ENCODE measurements around the gene PGK1. TPM values are rescaled to one million over a fixed set of nuclear protein-coding genes. Genes with fewer than 3 reads are reported as not detected.
"Not testable (repeated sequence)": the region's sequence is repeated elsewhere in the genome, so short reads cannot be mapped to it uniquely, and the experiment has no call there.

The PGK1 gene
- total RNA-seq (100 to 1,000 TPM; 141 to 355 (median 253) TPM), polyA plus RNA-seq (100 to 1,000 TPM in 2 of 3 donors, 10 to 100 TPM in 1; 69.9 to 142 (median 114) TPM)
- long read RNA-seq, donor 1, full-length matches to known transcripts: 111 of 186 reads
- long read RNA-seq, donor 1, partial matches to known transcripts: 70 of 186 reads
- long read RNA-seq, donor 1, other reads (novel, unspliced or antisense): 5 of 186 reads
- long read RNA-seq, donor 2, full-length matches to known transcripts: 88 of 143 reads
- long read RNA-seq, donor 2, partial matches to known transcripts: 55 of 143 reads
- long read RNA-seq, donor 2, other reads (novel, unspliced or antisense): 0 of 143 reads

DNA sequence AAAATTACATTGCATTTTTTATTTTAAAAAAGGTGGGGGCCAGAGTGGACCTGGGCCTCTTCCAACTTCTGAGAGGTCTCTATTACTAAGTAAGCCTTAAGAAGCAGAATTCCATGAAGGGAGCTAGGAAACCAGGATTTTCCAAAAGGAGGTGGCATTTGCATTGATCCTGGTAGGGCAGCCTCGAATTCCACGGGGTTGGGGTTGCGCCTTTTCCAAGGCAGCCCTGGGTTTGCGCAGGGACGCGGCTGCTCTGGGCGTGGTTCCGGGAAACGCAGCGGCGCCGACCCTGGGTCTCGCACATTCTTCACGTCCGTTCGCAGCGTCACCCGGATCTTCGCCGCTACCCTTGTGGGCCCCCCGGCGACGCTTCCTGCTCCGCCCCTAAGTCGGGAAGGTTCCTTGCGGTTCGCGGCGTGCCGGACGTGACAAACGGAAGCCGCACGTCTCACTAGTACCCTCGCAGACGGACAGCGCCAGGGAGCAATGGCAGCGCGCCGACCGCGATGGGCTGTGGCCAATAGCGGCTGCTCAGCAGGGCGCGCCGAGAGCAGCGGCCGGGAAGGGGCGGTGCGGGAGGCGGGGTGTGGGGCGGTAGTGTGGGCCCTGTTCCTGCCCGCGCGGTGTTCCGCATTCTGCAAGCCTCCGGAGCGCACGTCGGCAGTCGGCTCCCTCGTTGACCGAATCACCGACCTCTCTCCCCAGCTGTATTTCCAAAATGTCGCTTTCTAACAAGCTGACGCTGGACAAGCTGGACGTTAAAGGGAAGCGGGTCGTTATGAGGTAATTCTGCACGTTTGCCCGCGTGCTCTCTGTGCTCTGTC lies at the start of gene PGK1:
Gene PGK1, plus strand, starts transcription at position 626 of the 824 bp plus-strand sequence. Its CDS starts 93 bp downstream, at position 719.
- H3K27ac ChIP-seq: peak within 1 kb of the TSS; percentile 87 to 98 (median 95)
- peak; percentile 97 for DNase-seq
- no peaks in the 10 kb centered on the region for H3K9me3 ChIP-seq
- 0 to 49% (median 1%) methylated on average over 2 to 72 of the region's 72 CpGs for WGBS, 5 donors
- no peaks in the 10 kb centered on the region for H3K36me3 ChIP-seq
- H3K27me3 ChIP-seq (replicated peaks in 1 of 7): no peaks in the 10 kb centered on the region
- TF ChIP-seq POLR2AphosphoS5 (IDR thresholded peaks at IDR 0.05) (peak; percentile 96 to 98 (median 98)), POLR2A (IDR thresholded peaks at IDR 0.05) (peak in 2 of 3 donors; percentile 77 to 90)
- TF ChIP-seq, protein P1, sequence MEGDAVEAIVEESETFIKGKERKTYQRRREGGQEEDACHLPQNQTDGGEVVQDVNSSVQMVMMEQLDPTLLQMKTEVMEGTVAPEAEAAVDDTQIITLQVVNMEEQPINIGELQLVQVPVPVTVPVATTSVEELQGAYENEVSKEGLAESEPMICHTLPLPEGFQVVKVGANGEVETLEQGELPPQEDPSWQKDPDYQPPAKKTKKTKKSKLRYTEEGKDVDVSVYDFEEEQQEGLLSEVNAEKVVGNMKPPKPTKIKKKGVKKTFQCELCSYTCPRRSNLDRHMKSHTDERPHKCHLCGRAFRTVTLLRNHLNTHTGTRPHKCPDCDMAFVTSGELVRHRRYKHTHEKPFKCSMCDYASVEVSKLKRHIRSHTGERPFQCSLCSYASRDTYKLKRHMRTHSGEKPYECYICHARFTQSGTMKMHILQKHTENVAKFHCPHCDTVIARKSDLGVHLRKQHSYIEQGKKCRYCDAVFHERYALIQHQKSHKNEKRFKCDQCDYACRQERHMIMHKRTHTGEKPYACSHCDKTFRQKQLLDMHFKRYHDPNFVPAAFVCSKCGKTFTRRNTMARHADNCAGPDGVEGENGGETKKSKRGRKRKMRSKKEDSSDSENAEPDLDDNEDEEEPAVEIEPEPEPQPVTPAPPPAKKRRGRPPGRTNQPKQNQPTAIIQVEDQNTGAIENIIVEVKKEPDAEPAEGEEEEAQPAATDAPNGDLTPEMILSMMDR (IDR thresholded peaks at IDR 0.05 in 8 of 11, conservative IDR thresholded peaks at IDR 0.05 in 3 of 11): peak in 2 of 11 experiments; percentile 20 to 36
- intact Hi-C loops (cut with DNase I; ENCODE audit: low total_unique reads): no loop called here
- H3K4me1 ChIP-seq: peaks cover 12 to 47% (median 35%) of the 10 kb centered on the region in 6 donors
- H3K4me3 ChIP-seq: peak within 1 kb of the TSS; percentile 55 to 86 (median 65)

DNA sequence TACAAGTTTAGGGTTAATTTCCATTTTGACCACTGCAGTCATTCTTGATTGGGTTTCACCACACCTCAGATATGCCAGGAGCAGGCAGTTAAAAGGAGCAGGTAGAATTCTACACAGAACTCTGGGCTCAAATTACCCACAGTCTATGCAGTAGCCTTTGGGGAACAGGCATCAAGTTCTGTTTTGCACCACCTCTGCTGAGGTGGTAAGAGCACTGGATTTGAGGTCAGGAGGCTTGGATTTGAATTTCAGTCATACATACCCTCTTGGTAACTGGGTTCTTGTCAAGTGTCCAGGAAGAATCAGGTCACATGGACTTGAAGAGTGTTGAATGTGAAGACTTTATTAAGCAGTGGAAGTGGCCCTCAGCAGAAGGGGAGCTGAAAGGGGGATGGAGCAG lies 40.4 kb upstream of the PGK1 start:
- TF ChIP-seq POLR2AphosphoS5 (IDR thresholded peaks at IDR 0.05): no peak
- TF ChIP-seq, protein P1 (IDR thresholded peaks at IDR 0.05 in 8 of 11, conservative IDR thresholded peaks at IDR 0.05 in 3 of 11): no peak
- TF ChIP-seq POLR2A (IDR thresholded peaks at IDR 0.05): no peak
- H3K27ac ChIP-seq: no peak overlapping the region
- DNase-seq: no peak
- H3K4me3 ChIP-seq: no peak overlapping the region
- H3K9me3 ChIP-seq: peaks cover 0 to 13% (median 0%) of the 10 kb centered on the region in 8 donors
- no peaks in the 10 kb centered on the region for H3K36me3 ChIP-seq
- H3K27me3 ChIP-seq (replicated peaks in 1 of 7): no peaks in the 10 kb centered on the region
- H3K4me1 ChIP-seq: no peaks in the 10 kb centered on the region
- intact Hi-C loops (cut with DNase I; ENCODE audit: low total_unique reads): no loop called here

DNA sequence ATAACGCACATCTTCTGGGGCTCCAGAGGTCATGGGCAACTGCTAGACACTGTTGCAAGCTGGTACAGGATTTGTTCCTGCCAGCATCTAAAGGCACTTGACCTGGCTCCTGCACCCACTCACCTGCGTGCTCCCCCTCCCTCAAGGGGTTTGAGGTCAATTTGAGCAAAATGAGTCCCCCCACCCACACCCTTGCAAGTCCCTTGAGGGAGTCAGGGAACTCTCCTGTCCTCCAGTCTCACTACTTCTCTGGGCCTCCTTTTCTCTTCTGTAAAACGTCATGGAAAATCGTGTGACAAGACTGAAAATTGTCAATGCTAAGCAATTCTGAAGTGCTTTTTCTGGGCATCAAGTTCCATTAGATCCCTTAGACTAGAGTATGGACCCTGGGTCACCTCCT lies 39.9 kb upstream of the PGK1 start:
- Histone ChIP-seq H3K4me1 (no peaks in the 10 kb centered on the region), H3K36me3 (no peaks in the 10 kb centered on the region), H3K27ac (no peak overlapping the region), H3K9me3 (peaks cover 0 to 13% (median 0%) of the 10 kb centered on the region in 8 donors), H3K27me3 (replicated peaks in 1 of 7) (no peaks in the 10 kb centered on the region), H3K4me3 (no peak overlapping the region)
- WGBS, 5 donors: 63 to 91% (median 77%) methylated on average over 3 to 4 of the region's 4 CpGs
- intact Hi-C loops (cut with DNase I; ENCODE audit: low total_unique reads): no loop called here
- no peak for DNase-seq
- TF ChIP-seq POLR2AphosphoS5 (IDR thresholded peaks at IDR 0.05): no peak

DNA sequence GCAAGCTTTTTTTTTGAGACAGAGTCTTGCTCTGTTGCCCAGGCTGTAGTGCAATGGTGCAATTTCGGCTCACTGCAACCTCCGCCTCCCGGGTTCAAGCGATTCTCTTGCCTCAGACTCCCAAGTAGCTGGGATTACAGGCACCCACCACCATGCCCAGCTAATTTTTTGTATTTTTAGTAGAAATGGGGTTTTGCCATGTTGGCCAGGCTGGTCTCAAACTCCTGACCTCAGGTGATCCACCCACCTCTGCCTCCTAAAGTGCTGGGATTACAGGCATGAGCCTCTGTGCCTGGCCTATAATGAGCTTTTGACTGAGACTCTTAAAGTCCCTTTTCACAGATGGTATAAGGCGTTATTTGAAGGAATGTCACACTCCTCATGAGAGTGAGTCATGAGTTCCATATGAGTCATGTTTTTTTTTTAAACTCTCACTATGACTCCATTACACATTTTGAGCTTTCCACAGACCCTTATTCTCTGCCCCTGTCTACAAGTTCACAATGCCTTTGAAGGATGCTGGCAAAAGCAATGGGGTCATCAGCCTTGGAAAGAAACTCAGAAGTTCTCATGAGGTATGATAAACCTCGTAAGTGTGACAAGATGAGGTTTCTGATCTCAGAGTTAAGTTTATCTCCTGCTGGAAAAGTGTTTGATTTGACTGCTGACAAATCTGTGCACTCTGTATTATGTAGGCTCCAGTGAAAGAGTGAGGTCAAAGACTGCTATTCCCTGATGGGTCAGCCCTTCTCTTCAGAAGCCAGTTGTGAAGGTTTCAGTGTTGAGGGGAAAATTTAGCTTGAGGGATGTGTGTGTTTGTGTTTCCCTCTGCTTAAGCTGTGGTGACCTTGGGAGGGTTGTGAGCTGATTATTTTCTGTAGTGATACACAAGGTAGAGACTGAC lies 39.1 kb upstream of the PGK1 start:
- H3K27me3 ChIP-seq (replicated peaks in 1 of 7); DNase-seq; H3K36me3 ChIP-seq; H3K4me3 ChIP-seq; H3K4me1 ChIP-seq; intact Hi-C loops (cut with DNase I; ENCODE audit: low total_unique reads); H3K27ac ChIP-seq: not testable (repeated sequence)
- H3K9me3 ChIP-seq: peaks cover 0 to 16% (median 0%) of the 10 kb centered on the region in 8 donors
- WGBS, 5 donors: 66 to 88% (median 83%) methylated on average over 6 of the region's 6 CpGs
